WTC11 (cell line): ENCODE results near the gene RPRD1B.

Experiments used
- CREB1 ChIP-seq: sonication (generic); formaldehyde crosslinking; IDR thresholded peaks from 2 replicates; pipeline ENCODE4 v1.8.0; 2023; ENCODE audit warnings: mild to moderate bottlenecking, missing genetic modification reagents
- GABPB1 ChIP-seq: sonication (generic); formaldehyde crosslinking; IDR thresholded peaks from 2 replicates; pipeline ENCODE4 v1.8.1; 2023; ENCODE audit warnings: mild to moderate bottlenecking, missing genetic modification reagents
- NFYB ChIP-seq: sonication (generic); formaldehyde crosslinking; conservative IDR thresholded peaks from 2 replicates; pipeline ENCODE4 v1.8.0; 2022; ENCODE audit warnings: low read depth, missing genetic modification reagents
- NR1H2 ChIP-seq: sonication (generic); formaldehyde crosslinking; IDR thresholded peaks from 2 replicates; pipeline ENCODE4 v1.9.0; 2021; ENCODE audit warnings: mild to moderate bottlenecking, moderate library complexity, missing genetic modification reagents
- TF ChIP-seq, protein P1 (sequence below): fragments of 200-600 bp; IDR thresholded peaks from 2 replicates; pipeline ENCODE4 v1.8.0; 2022; ENCODE audit warnings: antibody characterized with exemption
- TF ChIP-seq, protein P2 (sequence below): sonication (generic); formaldehyde crosslinking; conservative IDR thresholded peaks from 2 replicates; pipeline ENCODE4 v1.8.1; 2022; ENCODE audit warnings: mild to moderate bottlenecking, missing genetic modification reagents
- TF ChIP-seq, protein P3 (sequence below): sonication (generic); formaldehyde crosslinking; IDR thresholded peaks from 2 replicates; pipeline ENCODE4 v1.8.1; 2022; ENCODE audit warnings: low read depth, mild to moderate bottlenecking, moderate library complexity, missing genetic modification reagents, borderline replicate concordance
- TF ChIP-seq, protein P4 (sequence below): sonication (generic); formaldehyde crosslinking; IDR thresholded peaks from 2 replicates; pipeline ENCODE4 v1.8.1; 2023; ENCODE audit warnings: mild to moderate bottlenecking, missing genetic modification reagents
- TF ChIP-seq, protein P5 (sequence below): sonication (generic); formaldehyde crosslinking; IDR thresholded peaks from 2 replicates; pipeline ENCODE4 v1.8.0; 2022; ENCODE audit warnings: mild to moderate bottlenecking, missing genetic modification reagents
- TF ChIP-seq, protein P6 (sequence below): sonication (generic); formaldehyde crosslinking; IDR thresholded peaks from 2 replicates; pipeline ENCODE4 v1.8.0; 2022; ENCODE audit warnings: mild to moderate bottlenecking, missing genetic modification reagents
- TF ChIP-seq, protein P7 (sequence below): sonication (generic); formaldehyde crosslinking; IDR thresholded peaks from 2 replicates; pipeline ENCODE4 v1.8.1; 2023; ENCODE audit warnings: mild to moderate bottlenecking, moderate library complexity, missing genetic modification reagents
- TF ChIP-seq, protein P8 (sequence below): sonication (generic); formaldehyde crosslinking; conservative IDR thresholded peaks from 2 replicates; pipeline ENCODE4 v1.8.1; 2023; ENCODE audit warnings: mild to moderate bottlenecking, low read depth, missing genetic modification reagents, moderate library complexity
- TF ChIP-seq, protein P9 (sequence below): sonication (generic); formaldehyde crosslinking; IDR thresholded peaks from 2 replicates; pipeline ENCODE4 v1.8.1; 2022; ENCODE audit warnings: mild to moderate bottlenecking, moderate library complexity, missing genetic modification reagents

DNA sequence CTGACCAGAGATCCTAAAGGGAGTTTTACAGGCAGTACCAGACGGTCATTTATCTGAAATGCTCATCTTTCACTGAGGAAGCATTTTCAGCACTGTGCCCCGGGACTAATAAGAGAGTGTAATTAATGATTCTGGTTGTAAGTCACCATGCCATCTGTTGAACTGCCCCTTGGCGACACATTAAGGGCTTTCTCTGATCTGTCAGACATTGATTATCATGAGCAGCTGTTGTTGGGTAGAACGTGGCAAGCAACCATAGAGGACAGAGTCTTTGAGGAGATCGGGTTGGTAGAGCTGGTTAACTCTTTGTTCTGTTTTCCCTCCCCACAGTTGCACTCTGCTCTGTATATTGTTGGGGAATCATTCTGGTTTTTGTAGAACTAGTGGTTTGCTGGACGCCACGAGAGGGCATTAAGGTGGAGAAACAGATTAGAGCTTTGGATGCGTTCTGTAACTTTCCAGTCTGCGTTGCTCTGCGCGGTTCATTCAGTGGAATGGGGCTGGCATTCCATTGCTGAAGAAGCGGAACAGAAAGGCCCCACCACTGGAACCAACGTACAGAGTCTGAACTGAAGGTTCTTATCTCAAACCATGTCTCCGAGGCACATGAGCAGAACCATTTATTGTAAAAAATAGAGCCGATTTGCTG, 34.3 kb downstream of the RPRD1B start:
- no peak for TF ChIP-seq NR1H2 (CRISPR knock-in tag)
- TF ChIP-seq, protein P1, sequence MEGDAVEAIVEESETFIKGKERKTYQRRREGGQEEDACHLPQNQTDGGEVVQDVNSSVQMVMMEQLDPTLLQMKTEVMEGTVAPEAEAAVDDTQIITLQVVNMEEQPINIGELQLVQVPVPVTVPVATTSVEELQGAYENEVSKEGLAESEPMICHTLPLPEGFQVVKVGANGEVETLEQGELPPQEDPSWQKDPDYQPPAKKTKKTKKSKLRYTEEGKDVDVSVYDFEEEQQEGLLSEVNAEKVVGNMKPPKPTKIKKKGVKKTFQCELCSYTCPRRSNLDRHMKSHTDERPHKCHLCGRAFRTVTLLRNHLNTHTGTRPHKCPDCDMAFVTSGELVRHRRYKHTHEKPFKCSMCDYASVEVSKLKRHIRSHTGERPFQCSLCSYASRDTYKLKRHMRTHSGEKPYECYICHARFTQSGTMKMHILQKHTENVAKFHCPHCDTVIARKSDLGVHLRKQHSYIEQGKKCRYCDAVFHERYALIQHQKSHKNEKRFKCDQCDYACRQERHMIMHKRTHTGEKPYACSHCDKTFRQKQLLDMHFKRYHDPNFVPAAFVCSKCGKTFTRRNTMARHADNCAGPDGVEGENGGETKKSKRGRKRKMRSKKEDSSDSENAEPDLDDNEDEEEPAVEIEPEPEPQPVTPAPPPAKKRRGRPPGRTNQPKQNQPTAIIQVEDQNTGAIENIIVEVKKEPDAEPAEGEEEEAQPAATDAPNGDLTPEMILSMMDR: no peak
- TF ChIP-seq, protein P2, sequence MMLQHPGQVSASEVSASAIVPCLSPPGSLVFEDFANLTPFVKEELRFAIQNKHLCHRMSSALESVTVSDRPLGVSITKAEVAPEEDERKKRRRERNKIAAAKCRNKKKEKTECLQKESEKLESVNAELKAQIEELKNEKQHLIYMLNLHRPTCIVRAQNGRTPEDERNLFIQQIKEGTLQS (CRISPR knock-in tag): no peak
- TF ChIP-seq, protein P3, sequence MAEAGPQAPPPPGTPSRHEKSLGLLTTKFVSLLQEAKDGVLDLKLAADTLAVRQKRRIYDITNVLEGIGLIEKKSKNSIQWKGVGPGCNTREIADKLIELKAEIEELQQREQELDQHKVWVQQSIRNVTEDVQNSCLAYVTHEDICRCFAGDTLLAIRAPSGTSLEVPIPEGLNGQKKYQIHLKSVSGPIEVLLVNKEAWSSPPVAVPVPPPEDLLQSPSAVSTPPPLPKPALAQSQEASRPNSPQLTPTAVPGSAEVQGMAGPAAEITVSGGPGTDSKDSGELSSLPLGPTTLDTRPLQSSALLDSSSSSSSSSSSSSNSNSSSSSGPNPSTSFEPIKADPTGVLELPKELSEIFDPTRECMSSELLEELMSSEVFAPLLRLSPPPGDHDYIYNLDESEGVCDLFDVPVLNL (CRISPR knock-in tag): no peak
- TF ChIP-seq, protein P4, sequence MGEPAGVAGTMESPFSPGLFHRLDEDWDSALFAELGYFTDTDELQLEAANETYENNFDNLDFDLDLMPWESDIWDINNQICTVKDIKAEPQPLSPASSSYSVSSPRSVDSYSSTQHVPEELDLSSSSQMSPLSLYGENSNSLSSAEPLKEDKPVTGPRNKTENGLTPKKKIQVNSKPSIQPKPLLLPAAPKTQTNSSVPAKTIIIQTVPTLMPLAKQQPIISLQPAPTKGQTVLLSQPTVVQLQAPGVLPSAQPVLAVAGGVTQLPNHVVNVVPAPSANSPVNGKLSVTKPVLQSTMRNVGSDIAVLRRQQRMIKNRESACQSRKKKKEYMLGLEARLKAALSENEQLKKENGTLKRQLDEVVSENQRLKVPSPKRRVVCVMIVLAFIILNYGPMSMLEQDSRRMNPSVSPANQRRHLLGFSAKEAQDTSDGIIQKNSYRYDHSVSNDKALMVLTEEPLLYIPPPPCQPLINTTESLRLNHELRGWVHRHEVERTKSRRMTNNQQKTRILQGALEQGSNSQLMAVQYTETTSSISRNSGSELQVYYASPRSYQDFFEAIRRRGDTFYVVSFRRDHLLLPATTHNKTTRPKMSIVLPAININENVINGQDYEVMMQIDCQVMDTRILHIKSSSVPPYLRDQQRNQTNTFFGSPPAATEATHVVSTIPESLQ: no peak
- TF ChIP-seq, protein P5, sequence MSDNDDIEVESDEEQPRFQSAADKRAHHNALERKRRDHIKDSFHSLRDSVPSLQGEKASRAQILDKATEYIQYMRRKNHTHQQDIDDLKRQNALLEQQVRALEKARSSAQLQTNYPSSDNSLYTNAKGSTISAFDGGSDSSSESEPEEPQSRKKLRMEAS (CRISPR knock-in tag): no peak
- TF ChIP-seq, protein P6, sequence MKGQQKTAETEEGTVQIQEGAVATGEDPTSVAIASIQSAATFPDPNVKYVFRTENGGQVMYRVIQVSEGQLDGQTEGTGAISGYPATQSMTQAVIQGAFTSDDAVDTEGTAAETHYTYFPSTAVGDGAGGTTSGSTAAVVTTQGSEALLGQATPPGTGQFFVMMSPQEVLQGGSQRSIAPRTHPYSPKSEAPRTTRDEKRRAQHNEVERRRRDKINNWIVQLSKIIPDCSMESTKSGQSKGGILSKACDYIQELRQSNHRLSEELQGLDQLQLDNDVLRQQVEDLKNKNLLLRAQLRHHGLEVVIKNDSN (CRISPR knock-in tag): no peak
- TF ChIP-seq, protein P7, sequence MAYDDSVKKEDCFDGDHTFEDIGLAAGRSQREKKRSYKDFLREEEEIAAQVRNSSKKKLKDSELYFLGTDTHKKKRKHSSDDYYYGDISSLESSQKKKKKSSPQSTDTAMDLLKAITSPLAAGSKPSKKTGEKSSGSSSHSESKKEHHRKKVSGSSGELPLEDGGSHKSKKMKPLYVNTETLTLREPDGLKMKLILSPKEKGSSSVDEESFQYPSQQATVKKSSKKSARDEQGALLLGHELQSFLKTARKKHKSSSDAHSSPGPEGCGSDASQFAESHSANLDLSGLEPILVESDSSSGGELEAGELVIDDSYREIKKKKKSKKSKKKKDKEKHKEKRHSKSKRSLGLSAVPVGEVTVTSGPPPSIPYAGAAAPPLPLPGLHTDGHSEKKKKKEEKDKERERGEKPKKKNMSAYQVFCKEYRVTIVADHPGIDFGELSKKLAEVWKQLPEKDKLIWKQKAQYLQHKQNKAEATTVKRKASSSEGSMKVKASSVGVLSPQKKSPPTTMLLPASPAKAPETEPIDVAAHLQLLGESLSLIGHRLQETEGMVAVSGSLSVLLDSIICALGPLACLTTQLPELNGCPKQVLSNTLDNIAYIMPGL (CRISPR knock-in tag): no peak
- no peak for TF ChIP-seq GABPB1 (CRISPR knock-in tag)
- TF ChIP-seq NFYB (CRISPR knock-in tag): no peak
- no peak for TF ChIP-seq CREB1 (CRISPR knock-in tag)
- TF ChIP-seq, protein P8, sequence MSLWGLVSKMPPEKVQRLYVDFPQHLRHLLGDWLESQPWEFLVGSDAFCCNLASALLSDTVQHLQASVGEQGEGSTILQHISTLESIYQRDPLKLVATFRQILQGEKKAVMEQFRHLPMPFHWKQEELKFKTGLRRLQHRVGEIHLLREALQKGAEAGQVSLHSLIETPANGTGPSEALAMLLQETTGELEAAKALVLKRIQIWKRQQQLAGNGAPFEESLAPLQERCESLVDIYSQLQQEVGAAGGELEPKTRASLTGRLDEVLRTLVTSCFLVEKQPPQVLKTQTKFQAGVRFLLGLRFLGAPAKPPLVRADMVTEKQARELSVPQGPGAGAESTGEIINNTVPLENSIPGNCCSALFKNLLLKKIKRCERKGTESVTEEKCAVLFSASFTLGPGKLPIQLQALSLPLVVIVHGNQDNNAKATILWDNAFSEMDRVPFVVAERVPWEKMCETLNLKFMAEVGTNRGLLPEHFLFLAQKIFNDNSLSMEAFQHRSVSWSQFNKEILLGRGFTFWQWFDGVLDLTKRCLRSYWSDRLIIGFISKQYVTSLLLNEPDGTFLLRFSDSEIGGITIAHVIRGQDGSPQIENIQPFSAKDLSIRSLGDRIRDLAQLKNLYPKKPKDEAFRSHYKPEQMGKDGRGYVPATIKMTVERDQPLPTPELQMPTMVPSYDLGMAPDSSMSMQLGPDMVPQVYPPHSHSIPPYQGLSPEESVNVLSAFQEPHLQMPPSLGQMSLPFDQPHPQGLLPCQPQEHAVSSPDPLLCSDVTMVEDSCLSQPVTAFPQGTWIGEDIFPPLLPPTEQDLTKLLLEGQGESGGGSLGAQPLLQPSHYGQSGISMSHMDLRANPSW (CRISPR knock-in tag): no peak
- TF ChIP-seq, protein P9, sequence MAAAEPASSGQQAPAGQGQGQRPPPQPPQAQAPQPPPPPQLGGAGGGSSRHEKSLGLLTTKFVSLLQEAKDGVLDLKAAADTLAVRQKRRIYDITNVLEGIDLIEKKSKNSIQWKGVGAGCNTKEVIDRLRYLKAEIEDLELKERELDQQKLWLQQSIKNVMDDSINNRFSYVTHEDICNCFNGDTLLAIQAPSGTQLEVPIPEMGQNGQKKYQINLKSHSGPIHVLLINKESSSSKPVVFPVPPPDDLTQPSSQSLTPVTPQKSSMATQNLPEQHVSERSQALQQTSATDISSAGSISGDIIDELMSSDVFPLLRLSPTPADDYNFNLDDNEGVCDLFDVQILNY (CRISPR knock-in tag): no peak
